Pancreas (tissue), 10 donors: ENCODE measurements around the gene RBM38. TPM values are rescaled to one million over a fixed set of nuclear protein-coding genes. Genes with fewer than 3 reads are reported as not detected.

Experiments
- ATAC-seq, 4 donors: fragments of 200-7000 bp; cut with Tn5 transposase; one replicate each; pipeline versions ENCODE4 v1.8.0 to v1.9.1; 2020; ENCODE audit warnings: mild to moderate bottlenecking in 4 of 4, moderate library complexity in 4 of 4
- DNase-seq, 6 donors: peaks; one replicate each; pipeline ENCODE4 v3.0.0-alpha.2; 2020
- FAIRE-seq: peaks from 2 replicates; lab custom pipeline; 2012; peaks lifted over from hg19 to GRCh38; lab: Jason Lieb, UNC
- H3K27ac ChIP-seq, 4 donors: fragments of 200-600 bp; sonication (generic); 1 replicate in 3 of 4; 2 replicates in 1 of 4; pipeline versions ENCODE4 v1.5.0 to v1.8.0; 2020
- H3K27me3 ChIP-seq, 4 donors: fragments of 200-600 bp; one replicate each; pipeline ENCODE4 v1.8.0; 2021
- H3K36me3 ChIP-seq, 3 donors: fragments of 200-600 bp; sonication (generic) in 1 of 3; one replicate each; pipeline versions ENCODE4 v1.5.0 to v1.8.0; 2020 to 2021
- H3K4me1 ChIP-seq, 3 donors: fragments of 200-600 bp; one replicate each; pipeline ENCODE4 v1.8.0; 2021
- H3K4me3 ChIP-seq, 4 donors: fragments of 200-600 bp; sonication (generic) in 2 of 4; one replicate each; pipeline versions ENCODE4 v1.5.0 to v1.8.0; 2020 to 2021
- H3K9me3 ChIP-seq, 4 donors: fragments of 200-600 bp; one replicate each; pipeline ENCODE4 v1.8.0; 2021
- WGBS, 2 donors: extraction: QIAGEN DNeasy Blood & Tissue Kit; methylation state at CpG; one replicate each; pipeline ENCODE4 v1.1.7; 2013; 5-methylcytosine and 5-hydroxymethylcytosine counted together
- intact Hi-C, 3 donors: fragments of 100-400 bp; cut with DNase I; formaldehyde crosslinking; loops; one replicate each; pipeline versions ENCODE4 v1.11.1 to v1.14.2; 2022
- polyA plus RNA-seq, 2 donors: library from polyadenylated mRNA; stranded (reverse); fragments of 200-250 nt; gene quantifications; one replicate each; pipeline ENCODE4 v1.2.3, GENCODE V29; 2013
- total RNA-seq, 6 donors: library from RNA; stranded (reverse); fragmentation: NEBNext Ultra II Directional in 4 of 6; extraction: Animal tissue kit (Norgen Biotek cat#: 25700) in 4 of 6; gene quantifications; one replicate each; pipeline versions ENCODE4 v1.2.1 to v1.2.4, GENCODE V29; 2021 to 2023
- TF ChIP-seq, protein P1 (sequence below), 4 donors: fragments of 200-600 bp; sonication (generic) in 3 of 4; IDR thresholded peaks; one replicate each; pipeline versions ENCODE4 v1.5.0 to v1.8.0; 2021; ENCODE audit warnings: antibody characterized with exemption in 4 of 4
- donor health status: healthy with polysubstance abuse.
- donor health status: DM: no; HTN: no; CAD: no; lungs with moderate emphysema.
- donor health status: DM: no; HTN: no; CAD: no.
- donor health status: control.
- donor health status: control.
- donor health status: Bipolar disorder and iron deficiency.
- donor health status: DM: yes; HTN: yes; CAD: no.
- donor health status: DM: no; HTN: no; CAD: no.
- donor health status: DM: no; HTN: no; CAD: no.
- donor health status: DM: yes; HTN: yes; CAD: no.

The RBM38 gene
- total and polyA plus RNA-seq, 8 donors, result 3.9 to 13.1 (median 6.2) TPM

DNA sequence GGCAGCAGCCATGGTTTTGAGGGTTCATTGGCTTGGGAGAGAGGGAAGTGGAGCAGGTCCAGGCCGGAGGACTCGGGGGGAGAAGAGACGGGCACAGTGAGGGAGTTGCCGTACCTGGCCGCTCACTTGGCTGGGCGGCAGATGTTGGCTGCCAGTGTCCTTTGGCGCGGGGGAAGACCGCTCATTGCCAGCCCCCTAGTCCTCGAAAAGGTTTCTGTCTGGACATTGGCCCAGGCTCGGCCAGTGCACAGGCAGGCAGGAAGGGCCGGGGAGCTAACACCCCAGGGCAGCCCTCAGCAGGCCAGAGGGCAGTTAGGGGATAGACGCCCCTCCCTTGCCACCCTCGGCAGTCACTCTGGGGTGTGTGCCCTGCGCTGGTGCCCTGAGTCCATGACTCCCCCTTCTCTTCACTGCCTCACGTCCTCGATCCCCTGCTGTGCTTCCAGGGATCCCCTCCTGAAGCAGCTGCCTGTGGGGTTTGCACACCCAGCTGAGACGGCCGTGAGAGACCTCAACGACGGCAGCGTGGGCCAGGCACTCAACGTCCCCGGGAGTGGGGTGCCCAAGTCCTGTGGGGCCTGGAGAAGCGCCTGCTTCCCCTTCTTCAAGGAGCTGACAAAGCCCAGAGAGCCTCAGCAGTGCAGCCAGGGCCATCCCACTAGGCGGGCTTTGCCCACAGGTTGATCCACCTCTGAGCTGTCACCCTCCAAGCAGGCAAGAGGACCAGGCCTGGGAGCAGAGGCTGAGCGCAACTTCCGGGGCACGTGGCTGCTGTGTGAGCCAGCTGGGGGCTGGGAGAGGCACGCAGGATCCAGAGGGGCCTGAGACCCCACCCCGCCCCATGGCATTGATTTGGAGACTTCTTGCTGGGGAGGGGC is 20.4 kb downstream of the RBM38 start:
- WGBS, 2 donors, result 73 to 84% methylated on average over 31 of the region's 31 CpGs
- Histone ChIP-seq H3K27ac (no peak overlapping the region), H3K4me1 (no peaks in the 10 kb centered on the region), H3K9me3 (no peaks in the 10 kb centered on the region), H3K27me3 (no peaks in the 10 kb centered on the region), H3K36me3 (peaks cover 0 to 13% (median 6%) of the 10 kb centered on the region in 3 donors), H3K4me3 (no peak overlapping the region)
- FAIRE-seq (no peak), ATAC-seq (no peak), DNase-seq (peak in 2 of 6 donors; percentile 15 to 51)
- TF ChIP-seq, protein P1, sequence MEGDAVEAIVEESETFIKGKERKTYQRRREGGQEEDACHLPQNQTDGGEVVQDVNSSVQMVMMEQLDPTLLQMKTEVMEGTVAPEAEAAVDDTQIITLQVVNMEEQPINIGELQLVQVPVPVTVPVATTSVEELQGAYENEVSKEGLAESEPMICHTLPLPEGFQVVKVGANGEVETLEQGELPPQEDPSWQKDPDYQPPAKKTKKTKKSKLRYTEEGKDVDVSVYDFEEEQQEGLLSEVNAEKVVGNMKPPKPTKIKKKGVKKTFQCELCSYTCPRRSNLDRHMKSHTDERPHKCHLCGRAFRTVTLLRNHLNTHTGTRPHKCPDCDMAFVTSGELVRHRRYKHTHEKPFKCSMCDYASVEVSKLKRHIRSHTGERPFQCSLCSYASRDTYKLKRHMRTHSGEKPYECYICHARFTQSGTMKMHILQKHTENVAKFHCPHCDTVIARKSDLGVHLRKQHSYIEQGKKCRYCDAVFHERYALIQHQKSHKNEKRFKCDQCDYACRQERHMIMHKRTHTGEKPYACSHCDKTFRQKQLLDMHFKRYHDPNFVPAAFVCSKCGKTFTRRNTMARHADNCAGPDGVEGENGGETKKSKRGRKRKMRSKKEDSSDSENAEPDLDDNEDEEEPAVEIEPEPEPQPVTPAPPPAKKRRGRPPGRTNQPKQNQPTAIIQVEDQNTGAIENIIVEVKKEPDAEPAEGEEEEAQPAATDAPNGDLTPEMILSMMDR (IDR thresholded peaks at IDR 0.05), result no peak
- intact Hi-C loops, result no loop called here

DNA sequence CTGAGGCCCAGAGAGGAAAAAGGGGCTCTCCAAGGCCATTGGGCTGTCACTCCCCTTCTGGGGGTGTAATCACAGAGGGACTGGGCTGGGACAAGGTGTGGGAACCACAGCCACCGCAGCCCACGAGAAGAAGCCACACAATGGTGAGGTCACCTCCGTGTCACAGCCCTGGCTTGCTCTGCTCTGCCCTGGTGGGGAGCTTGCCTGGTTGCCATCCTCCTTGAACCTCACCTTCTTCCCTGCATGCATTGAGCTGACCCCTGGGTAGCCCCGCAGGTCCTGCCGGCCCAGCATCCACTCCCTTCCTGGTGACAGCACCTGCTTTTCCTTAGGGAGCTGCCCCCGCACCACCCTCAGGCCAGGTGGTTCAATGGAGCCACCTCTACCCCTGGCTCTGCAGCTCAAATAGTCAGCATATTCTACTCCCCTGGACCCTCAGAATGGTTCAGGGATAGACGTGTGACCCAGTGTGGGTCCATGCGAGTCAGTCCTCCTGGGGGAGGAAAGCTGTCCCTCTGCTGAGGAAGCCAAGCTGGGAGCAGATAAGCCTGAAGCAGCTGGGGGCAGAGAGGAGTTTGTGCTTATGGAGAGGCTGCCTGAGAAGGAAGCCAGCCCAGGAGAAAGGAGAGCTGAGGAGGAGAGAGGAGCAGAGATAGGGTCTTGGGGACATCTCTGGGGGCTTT is 21.3 kb downstream of the RBM38 start:
- TF ChIP-seq, protein P1 (IDR thresholded peaks at IDR 0.05), result no peak
- FAIRE-seq, result no peak
- Histone ChIP-seq H3K4me1 (no peaks in the 10 kb centered on the region), H3K27me3 (no peaks in the 10 kb centered on the region), H3K36me3 (peaks cover 0 to 12% (median 6%) of the 10 kb centered on the region in 3 donors), H3K27ac (no peak overlapping the region), H3K9me3 (no peaks in the 10 kb centered on the region), H3K4me3 (no peak overlapping the region)
- intact Hi-C loops, result no loop called here
- DNase-seq, result peak in 1 of 6 donors; percentile 33
- no peak for ATAC-seq
- 66 to 77% methylated on average over 8 of the region's 8 CpGs for WGBS, 2 donors

GRCh38 chr20:57413986-57414385 is 22.8 kb downstream of the RBM38 start:
- Histone ChIP-seq H3K4me3 (no peak overlapping the region), H3K27me3 (no peaks in the 10 kb centered on the region), H3K36me3 (no peaks in the 10 kb centered on the region), H3K4me1 (no peaks in the 10 kb centered on the region), H3K9me3 (no peaks in the 10 kb centered on the region), H3K27ac (no peak overlapping the region)
- FAIRE-seq (no peak), DNase-seq (peak in 2 of 6 donors; percentile 12 to 26), ATAC-seq (no peak)
- WGBS, 2 donors, result 84 to 89% methylated on average over 10 of the region's 10 CpGs
- intact Hi-C loops, result no loop called here
- TF ChIP-seq, protein P1 (IDR thresholded peaks at IDR 0.05), result no peak

DNA sequence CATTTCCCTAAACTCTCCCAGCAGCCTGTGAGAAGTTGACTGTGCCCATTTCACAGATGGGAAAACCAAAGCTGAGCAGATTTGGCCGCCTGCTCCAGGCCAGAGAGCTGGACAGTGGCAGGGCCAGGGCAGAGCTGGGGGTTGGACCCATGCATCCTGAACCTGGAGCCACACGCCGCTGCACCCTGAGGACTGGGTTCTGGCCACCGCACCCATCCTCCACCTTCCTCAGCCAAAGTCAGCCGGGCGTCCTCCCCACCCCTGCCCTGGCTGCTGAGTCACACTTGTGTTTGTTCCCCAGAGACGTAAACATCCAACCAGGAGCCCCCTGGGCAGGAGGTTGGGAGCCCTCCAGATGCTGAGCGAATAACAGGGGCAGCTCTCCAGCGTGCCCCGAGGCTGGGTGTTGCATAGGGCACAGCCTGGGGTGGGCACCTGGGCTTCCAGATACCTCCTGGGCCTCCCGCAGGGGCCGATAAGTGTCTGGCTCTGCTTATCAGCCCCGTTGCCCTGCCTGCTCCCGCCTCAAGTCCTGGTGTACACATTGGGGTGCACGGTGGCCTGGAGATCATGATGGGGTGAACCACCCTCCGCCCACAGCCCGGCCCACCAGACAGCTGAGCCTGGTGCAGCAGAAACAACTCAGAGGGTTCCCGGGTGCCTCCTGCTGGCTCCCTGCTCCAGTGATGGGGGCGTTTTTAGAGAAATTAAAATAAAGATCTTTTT is 23.8 kb downstream of the RBM38 start:
- no peaks in the 10 kb centered on the region for H3K9me3 ChIP-seq
- WGBS, 2 donors, result 66 to 79% methylated on average over 19 of the region's 19 CpGs
- no peaks in the 10 kb centered on the region for H3K4me1 ChIP-seq
- no peaks in the 10 kb centered on the region for H3K27me3 ChIP-seq
- DNase-seq (peak in 2 of 6 donors; percentile 12 to 39), ATAC-seq (no peak), FAIRE-seq (no peak)
- intact Hi-C loops, result no loop called here
- H3K4me3 ChIP-seq, result no peak overlapping the region
- no peaks in the 10 kb centered on the region for H3K36me3 ChIP-seq
- TF ChIP-seq, protein P1 (IDR thresholded peaks at IDR 0.05), result no peak
- no peak overlapping the region for H3K27ac ChIP-seq
